OCI-LY1 (cell line): Measurements from ENCODE around the gene CDKN1C.

Experiments used
- EZH2 ChIP-seq: fragments of 200-600 bp; sonication (generic), shearing (Covaris generic); IDR thresholded peaks from 2 replicates; pipeline ENCODE4 v1.8.0; 2017; ENCODE audit warnings: borderline replicate concordance, mixed run types, mild to moderate bottlenecking, antibody characterized with exemption, low read length, moderate library complexity, mixed read lengths
- TF ChIP-seq, protein P1 (sequence below): fragments of 200-600 bp; sonication (generic), shearing (Covaris generic); IDR thresholded peaks from 2 replicates; pipeline ENCODE4 v1.5.1; 2017; ENCODE audit warnings: mild to moderate bottlenecking, antibody characterized with exemption, low read length, moderate library complexity, mixed read lengths

DNA sequence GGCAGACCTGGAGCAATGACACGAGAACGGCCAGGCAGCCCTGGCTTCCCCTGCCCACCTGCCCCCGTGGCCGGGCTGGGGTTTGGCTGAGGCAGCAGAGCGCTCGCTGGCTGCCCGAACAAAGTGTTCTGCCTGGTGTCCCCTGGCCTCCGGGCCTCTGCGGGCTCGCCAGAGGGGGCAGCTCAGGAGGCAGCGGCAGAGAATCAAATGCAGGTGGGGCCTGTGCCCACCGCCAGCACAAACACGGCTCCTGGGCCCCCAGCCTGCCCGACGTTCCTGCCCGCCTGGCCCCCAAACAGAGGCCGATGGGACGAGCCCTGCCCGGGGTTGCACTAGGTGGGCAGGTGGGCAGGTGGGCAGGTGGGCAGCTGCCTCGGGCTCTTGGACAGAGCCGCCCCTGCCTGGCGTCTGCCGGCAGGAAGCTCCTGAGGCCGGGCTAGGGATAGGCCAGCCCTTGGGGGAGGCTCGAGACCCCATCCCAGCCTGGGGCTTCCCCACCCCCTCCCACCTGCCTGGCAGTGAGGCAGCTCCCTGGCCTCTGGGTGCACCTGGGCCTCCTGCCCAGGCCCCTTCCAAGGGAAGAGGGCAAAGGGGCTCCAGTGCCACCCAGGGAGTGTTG lies 46.8 kb downstream of the CDKN1C start:
- TF ChIP-seq, protein P1, sequence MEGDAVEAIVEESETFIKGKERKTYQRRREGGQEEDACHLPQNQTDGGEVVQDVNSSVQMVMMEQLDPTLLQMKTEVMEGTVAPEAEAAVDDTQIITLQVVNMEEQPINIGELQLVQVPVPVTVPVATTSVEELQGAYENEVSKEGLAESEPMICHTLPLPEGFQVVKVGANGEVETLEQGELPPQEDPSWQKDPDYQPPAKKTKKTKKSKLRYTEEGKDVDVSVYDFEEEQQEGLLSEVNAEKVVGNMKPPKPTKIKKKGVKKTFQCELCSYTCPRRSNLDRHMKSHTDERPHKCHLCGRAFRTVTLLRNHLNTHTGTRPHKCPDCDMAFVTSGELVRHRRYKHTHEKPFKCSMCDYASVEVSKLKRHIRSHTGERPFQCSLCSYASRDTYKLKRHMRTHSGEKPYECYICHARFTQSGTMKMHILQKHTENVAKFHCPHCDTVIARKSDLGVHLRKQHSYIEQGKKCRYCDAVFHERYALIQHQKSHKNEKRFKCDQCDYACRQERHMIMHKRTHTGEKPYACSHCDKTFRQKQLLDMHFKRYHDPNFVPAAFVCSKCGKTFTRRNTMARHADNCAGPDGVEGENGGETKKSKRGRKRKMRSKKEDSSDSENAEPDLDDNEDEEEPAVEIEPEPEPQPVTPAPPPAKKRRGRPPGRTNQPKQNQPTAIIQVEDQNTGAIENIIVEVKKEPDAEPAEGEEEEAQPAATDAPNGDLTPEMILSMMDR, result no peak
- TF ChIP-seq EZH2, result no peak
